HepG2 (cell line): ENCODE data around the gene CCNB1. TPM values are rescaled to one million over a fixed set of nuclear protein-coding genes. Genes with fewer than 3 reads are reported as not detected.

Experiments used
- AHDC1 ChIP-seq: sonication (generic); formaldehyde crosslinking; IDR thresholded peaks from 2 replicates; pipeline ENCODE4 v1.5.1; 2020; ENCODE audit warnings: mild to moderate bottlenecking, missing genetic modification reagents, borderline replicate concordance
- CREBL2 ChIP-seq: sonication (generic); formaldehyde crosslinking; IDR thresholded peaks from 2 replicates; pipeline ENCODE4 v1.8.1; 2023; ENCODE audit warnings: missing genetic modification reagents, mild to moderate bottlenecking, borderline replicate concordance
- DNMT1 ChIP-seq: sonication (generic); formaldehyde crosslinking; IDR thresholded peaks from 2 replicates; pipeline ENCODE4 v1.5.1; 2020; ENCODE audit warnings: mild to moderate bottlenecking, missing genetic modification reagents
- FOXP1 ChIP-seq, 2 experiments: fragments of 450-650 bp in 1 of 2; IDR thresholded peaks; 2 replicates each; pipeline ENCODE4 v1.6.1; 2017 to 2018; ENCODE audit warnings: antibody characterized with exemption in 1 of 2
- KAT7 ChIP-seq: IDR thresholded peaks from 2 replicates; pipeline ENCODE4 v1.6.1; 2018; ENCODE audit warnings: borderline replicate concordance, missing compliant biosample characterization
- NR0B2 ChIP-seq: sonication (generic); formaldehyde crosslinking; IDR thresholded peaks from 2 replicates; pipeline ENCODE4 v1.4.0; 2020; ENCODE audit warnings: mild to moderate bottlenecking, missing genetic modification reagents
- PPARG ChIP-seq: conservative IDR thresholded peaks from 2 replicates; pipeline ENCODE4 v1.6.1; 2016; ENCODE audit warnings: missing biosample characterization, missing genetic modification reagents
- TFE3 ChIP-seq: IDR thresholded peaks from 2 replicates; pipeline ENCODE4 v1.6.1; 2016
- THRA ChIP-seq: sonication (generic); formaldehyde crosslinking; IDR thresholded peaks from 2 replicates; pipeline ENCODE4 v1.4.0; 2020; ENCODE audit warnings: missing genetic modification reagents, borderline replicate concordance
- ZBTB20 ChIP-seq: sonication (generic); formaldehyde crosslinking; IDR thresholded peaks from 2 replicates; pipeline ENCODE4 v1.8.1; 2023; ENCODE audit warnings: missing genetic modification reagents, low read depth, mild to moderate bottlenecking, borderline replicate concordance
- ZNF292 ChIP-seq: sonication (generic); formaldehyde crosslinking; IDR thresholded peaks from 2 replicates; pipeline ENCODE4 v1.8.1; 2022; ENCODE audit warnings: mild to moderate bottlenecking, low read depth, missing genetic modification reagents, borderline replicate concordance
- ZNF383 ChIP-seq: sonication (generic); formaldehyde crosslinking; IDR thresholded peaks from 2 replicates; pipeline ENCODE4 v1.4.0; 2020; ENCODE audit warnings: missing genetic modification reagents, mild to moderate bottlenecking, borderline replicate concordance
- ZNF496 ChIP-seq: sonication (generic); formaldehyde crosslinking; IDR thresholded peaks from 2 replicates; pipeline ENCODE4 v1.8.1; 2023; ENCODE audit warnings: mild to moderate bottlenecking, moderate library complexity, missing genetic modification reagents; ENCODE audit not compliant: insufficient replicate concordance
- ZNF513 ChIP-seq: sonication (generic); formaldehyde crosslinking; conservative IDR thresholded peaks from 2 replicates; pipeline ENCODE4 v1.5.0; 2020; ENCODE audit warnings: missing genetic modification reagents
- ZNF546 ChIP-seq: sonication (generic); formaldehyde crosslinking; conservative IDR thresholded peaks from 2 replicates; pipeline ENCODE4 v1.8.1; 2023; ENCODE audit warnings: mild to moderate bottlenecking, missing genetic modification reagents
- ZNF619 ChIP-seq: sonication (generic); formaldehyde crosslinking; IDR thresholded peaks from 2 replicates; pipeline ENCODE4 v1.4.0; 2020; ENCODE audit warnings: mild to moderate bottlenecking, missing genetic modification reagents
- polyA plus RNA-seq, 8 experiments: library from polyadenylated mRNA; depleted of rRNA in 3 of 8; stranded (reverse) in 7 of 8; unstranded in 1 of 8; fragments of >200 nt; fragmentation: Illumina TruSeq in 4 of 8; extraction: Trizol in 4 of 8; gene quantifications; 2 replicates each; pipeline versions ENCODE4 v1.2.1 to v1.2.3, GENCODE V29; 2011 to 2016; ENCODE audit warnings: low read depth in 4 of 8, missing spikeins in 1 of 8, mixed read lengths in 1 of 8; ENCODE audit not compliant: insufficient read depth in 1 of 8
- total RNA-seq, 5 experiments: library from RNA; depleted of rRNA; stranded (reverse); fragments of >200 nt; fragmentation: Illumina TruSeq; extraction: Trizol; gene quantifications; 2 replicates each; pipeline ENCODE4 v1.2.3, GENCODE V29; 2016; ENCODE audit warnings: low read depth in 1 of 5

The CCNB1 gene
- total and polyA plus RNA-seq, 2 of the 13 experiments (the other 11 are each of a cell fraction or from before 2014, with no cell fraction given) = 82.3 to 316 TPM

GRCh38 chr5:69225860-69226259, 58.9 kb downstream of the CCNB1 start (continued):
- TF ChIP-seq AHDC1 (CRISPR knock-in tag) (peak; percentile 46; the same call in 1 of the 2 replicates), DNMT1 (CRISPR knock-in tag) (no peak), ZNF292 (no peak), ZNF383 (CRISPR knock-in tag) (no peak), PPARG (CRISPR knock-in tag) (no peak), ZBTB20 (CRISPR knock-in tag) (no peak), NR0B2 (no peak), KAT7 (CRISPR knock-in tag) (no peak), FOXP1 (IDR thresholded peaks at IDR 0.05) (no peak), FOXP1 (CRISPR knock-in tag; IDR thresholded peaks at IDR 0.05) (peak; percentile 67; the same call in 1 of the 2 replicates), ZNF546 (CRISPR knock-in tag) (no peak), TFE3 (CRISPR knock-in tag) (peak; percentile 75), ZNF513 (CRISPR knock-in tag) (no peak), CREBL2 (CRISPR knock-in tag) (no peak), ZNF496 (CRISPR knock-in tag) (no peak), THRA (CRISPR knock-in tag) (no peak), ZNF619 (no peak)
